ENCODE results near the gene TLL1.

DNA sequence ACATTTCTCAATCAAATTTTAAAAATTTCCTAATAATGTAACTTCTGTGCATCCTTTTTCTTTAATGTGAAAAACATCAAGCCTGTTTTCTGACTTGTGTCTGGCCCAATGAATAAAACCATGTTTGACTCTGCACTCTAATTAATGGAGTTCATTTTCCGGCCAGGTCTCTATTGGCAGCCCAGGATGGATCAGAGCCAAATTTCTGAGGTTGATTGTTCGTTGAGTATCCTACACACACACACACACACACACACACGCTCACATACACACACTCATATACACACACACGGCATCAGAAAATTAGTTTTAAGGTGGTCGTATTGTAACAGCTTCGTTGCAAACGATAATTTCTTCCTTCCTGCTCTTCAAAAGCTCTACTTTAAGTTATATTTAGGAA lies 28.9 kb upstream of the TLL1 start:
- TF ChIP-seq POLR2AphosphoS5 (IDR thresholded peaks at IDR 0.05; ENCODE audit: low read depth, low read length) (no peak), ZNF124 (CRISPR knock-in tag; IDR thresholded peaks at IDR 0.05) (no peak), ZNF263 (CRISPR knock-in tag; IDR thresholded peaks at IDR 0.05) (no peak), SP4 (CRISPR knock-in tag; IDR thresholded peaks at IDR 0.05) (no peak), MYC (CRISPR knock-in tag; IDR thresholded peaks at IDR 0.05; ENCODE audit: borderline replicate concordance) (no peak), ZNF121 (CRISPR knock-in tag; IDR thresholded peaks at IDR 0.05) (no peak)
- TF ChIP-seq, protein P1, sequence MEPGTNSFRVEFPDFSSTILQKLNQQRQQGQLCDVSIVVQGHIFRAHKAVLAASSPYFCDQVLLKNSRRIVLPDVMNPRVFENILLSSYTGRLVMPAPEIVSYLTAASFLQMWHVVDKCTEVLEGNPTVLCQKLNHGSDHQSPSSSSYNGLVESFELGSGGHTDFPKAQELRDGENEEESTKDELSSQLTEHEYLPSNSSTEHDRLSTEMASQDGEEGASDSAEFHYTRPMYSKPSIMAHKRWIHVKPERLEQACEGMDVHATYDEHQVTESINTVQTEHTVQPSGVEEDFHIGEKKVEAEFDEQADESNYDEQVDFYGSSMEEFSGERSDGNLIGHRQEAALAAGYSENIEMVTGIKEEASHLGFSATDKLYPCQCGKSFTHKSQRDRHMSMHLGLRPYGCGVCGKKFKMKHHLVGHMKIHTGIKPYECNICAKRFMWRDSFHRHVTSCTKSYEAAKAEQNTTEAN (CRISPR knock-in tag; conservative IDR thresholded peaks at IDR 0.05) = no peak
- TF ChIP-seq, protein P2, sequence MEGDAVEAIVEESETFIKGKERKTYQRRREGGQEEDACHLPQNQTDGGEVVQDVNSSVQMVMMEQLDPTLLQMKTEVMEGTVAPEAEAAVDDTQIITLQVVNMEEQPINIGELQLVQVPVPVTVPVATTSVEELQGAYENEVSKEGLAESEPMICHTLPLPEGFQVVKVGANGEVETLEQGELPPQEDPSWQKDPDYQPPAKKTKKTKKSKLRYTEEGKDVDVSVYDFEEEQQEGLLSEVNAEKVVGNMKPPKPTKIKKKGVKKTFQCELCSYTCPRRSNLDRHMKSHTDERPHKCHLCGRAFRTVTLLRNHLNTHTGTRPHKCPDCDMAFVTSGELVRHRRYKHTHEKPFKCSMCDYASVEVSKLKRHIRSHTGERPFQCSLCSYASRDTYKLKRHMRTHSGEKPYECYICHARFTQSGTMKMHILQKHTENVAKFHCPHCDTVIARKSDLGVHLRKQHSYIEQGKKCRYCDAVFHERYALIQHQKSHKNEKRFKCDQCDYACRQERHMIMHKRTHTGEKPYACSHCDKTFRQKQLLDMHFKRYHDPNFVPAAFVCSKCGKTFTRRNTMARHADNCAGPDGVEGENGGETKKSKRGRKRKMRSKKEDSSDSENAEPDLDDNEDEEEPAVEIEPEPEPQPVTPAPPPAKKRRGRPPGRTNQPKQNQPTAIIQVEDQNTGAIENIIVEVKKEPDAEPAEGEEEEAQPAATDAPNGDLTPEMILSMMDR (CRISPR knock-in tag; IDR thresholded peaks at IDR 0.05) = no peak
- TF ChIP-seq, protein P3, sequence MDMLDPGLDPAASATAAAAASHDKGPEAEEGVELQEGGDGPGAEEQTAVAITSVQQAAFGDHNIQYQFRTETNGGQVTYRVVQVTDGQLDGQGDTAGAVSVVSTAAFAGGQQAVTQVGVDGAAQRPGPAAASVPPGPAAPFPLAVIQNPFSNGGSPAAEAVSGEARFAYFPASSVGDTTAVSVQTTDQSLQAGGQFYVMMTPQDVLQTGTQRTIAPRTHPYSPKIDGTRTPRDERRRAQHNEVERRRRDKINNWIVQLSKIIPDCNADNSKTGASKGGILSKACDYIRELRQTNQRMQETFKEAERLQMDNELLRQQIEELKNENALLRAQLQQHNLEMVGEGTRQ (IDR thresholded peaks at IDR 0.05; ENCODE audit: low read depth, low read length) = no peak
- TF ChIP-seq, protein P3 (CRISPR knock-in tag; IDR thresholded peaks at IDR 0.05; ENCODE audit: borderline replicate concordance) = no peak

Data from HepG2 (cell line).